Muscle layer of duodenum (tissue), 2 donors: ENCODE measurements around the gene ATP2A2.
A peak's percentile ranks its signal among the peaks of the same experiment; 100 is the strongest.
"Not testable (repeated sequence)": the region's sequence is repeated elsewhere in the genome, so short reads cannot be mapped to it uniquely, and the experiment has no call there.

Experiments
- H3K27ac ChIP-seq: one replicate; pipeline ENCODE4 v1.7.0; 2013; ENCODE audit warnings: mild to moderate bottlenecking, low read length
- H3K27me3 ChIP-seq: one replicate; pipeline ENCODE4 v1.7.0; 2013; ENCODE audit warnings: low read depth, mild to moderate bottlenecking, control low read depth, low read length
- H3K36me3 ChIP-seq, 2 donors: one replicate each; pipeline ENCODE4 v1.7.0; 2013; ENCODE audit warnings: low read length in 2 of 2, control low read depth in 1 of 2, mild to moderate bottlenecking in 1 of 2; ENCODE audit not compliant: insufficient read depth in 2 of 2, control insufficient read depth in 1 of 2
- H3K4me1 ChIP-seq, 2 donors: one replicate each; pipeline ENCODE4 v1.7.0; 2013; ENCODE audit warnings: low read length in 2 of 2, mild to moderate bottlenecking in 2 of 2, control low read depth in 1 of 2, moderate library complexity in 1 of 2; ENCODE audit not compliant: insufficient read depth in 2 of 2, control insufficient read depth in 1 of 2
- H3K4me3 ChIP-seq, 2 donors: one replicate each; pipeline ENCODE4 v1.7.0; 2013; ENCODE audit warnings: low read length in 2 of 2, low read depth in 1 of 2, mild to moderate bottlenecking in 1 of 2
- H3K9me3 ChIP-seq, 2 donors: one replicate each; pipeline ENCODE4 v1.7.0; 2013; ENCODE audit warnings: low read length in 2 of 2, control low read depth in 1 of 2, mild to moderate bottlenecking in 1 of 2; ENCODE audit not compliant: control insufficient read depth in 1 of 2
- donor health status: healthy.

Gene ATP2A2

GRCh38 chr12:110247340-110248095, 33.5 kb upstream of the ATP2A2 start:
- Histone ChIP-seq H3K27ac (peak overlapping the region; percentile 80), H3K27me3 (no peaks in the 10 kb centered on the region), H3K4me3 (no peak overlapping the region), H3K9me3 (no peaks in the 10 kb centered on the region), H3K36me3 (no peaks in the 10 kb centered on the region), H3K4me1 (peaks cover 16 to 41% of the 10 kb centered on the region in 2 donors)

GRCh38 chr12:110248096-110248447, 33.0 kb upstream of the ATP2A2 start:
- H3K9me3 ChIP-seq: no peaks in the 10 kb centered on the region
- H3K27me3 ChIP-seq: no peaks in the 10 kb centered on the region
- H3K36me3 ChIP-seq: no peaks in the 10 kb centered on the region
- H3K27ac ChIP-seq: peak overlapping the region; percentile 80
- H3K4me3 ChIP-seq: no peak overlapping the region
- peaks cover 19 to 41% of the 10 kb centered on the region in 2 donors for H3K4me1 ChIP-seq

- peak overlapping the region; percentile 72 for H3K27ac ChIP-seq
- no peaks in the 10 kb centered on the region for H3K36me3 ChIP-seq
- no peaks in the 10 kb centered on the region for H3K27me3 ChIP-seq
Measured at GRCh38 chr12:110249105-110249504, 31.9 kb upstream of the ATP2A2 start.

GRCh38 chr12:110249716-110250225, 31.3 kb upstream of the ATP2A2 start:
- no peaks in the 10 kb centered on the region for H3K27me3 ChIP-seq
- H3K4me3 ChIP-seq: no peak overlapping the region
- no peaks in the 10 kb centered on the region for H3K36me3 ChIP-seq
- H3K4me1 ChIP-seq: peaks cover 19 to 41% of the 10 kb centered on the region in 2 donors
- H3K27ac ChIP-seq: peak overlapping the region; percentile 72
- no peaks in the 10 kb centered on the region for H3K9me3 ChIP-seq

More at GRCh38 chr12:110249105-110249504, 31.9 kb upstream of the ATP2A2 start:
- Histone ChIP-seq H3K4me3 (no peak overlapping the region), H3K9me3 (no peaks in the 10 kb centered on the region), H3K4me1 (peaks cover 19 to 41% of the 10 kb centered on the region in 2 donors)

- no peak overlapping the region for H3K27ac ChIP-seq
- H3K27me3 ChIP-seq: no peaks in the 10 kb centered on the region
- H3K9me3 ChIP-seq: no peaks in the 10 kb centered on the region
- H3K36me3 ChIP-seq: no peaks in the 10 kb centered on the region
- peaks cover 15 to 38% of the 10 kb centered on the region in 2 donors for H3K4me1 ChIP-seq
- no peak overlapping the region for H3K4me3 ChIP-seq
Measured at GRCh38 chr12:110251381-110251780, 29.7 kb upstream of the ATP2A2 start.

- Histone ChIP-seq H3K36me3 (no peaks in the 10 kb centered on the region), H3K4me1 (peaks cover 10 to 25% of the 10 kb centered on the region in 2 donors), H3K27me3 (no peaks in the 10 kb centered on the region), H3K9me3 (no peaks in the 10 kb centered on the region), H3K27ac (peak overlapping the region; percentile 39), H3K4me3 (no peak overlapping the region)
Measured at GRCh38 chr12:110252716-110253115, 28.3 kb upstream of the ATP2A2 start.

- Histone ChIP-seq H3K36me3 (no peaks in the 10 kb centered on the region), H3K4me3 (no peak overlapping the region), H3K27ac (peak overlapping the region; percentile 39), H3K4me1 (peaks cover 5 to 20% of the 10 kb centered on the region in 2 donors), H3K9me3 (no peaks in the 10 kb centered on the region), H3K27me3 (no peaks in the 10 kb centered on the region)
Measured at GRCh38 chr12:110253176-110253575, 27.9 kb upstream of the ATP2A2 start.

- peaks cover 3 to 4% of the 10 kb centered on the region in 2 donors for H3K4me1 ChIP-seq
- H3K27ac ChIP-seq: no peak overlapping the region
- H3K27me3 ChIP-seq: no peaks in the 10 kb centered on the region
- H3K4me3 ChIP-seq: no peak overlapping the region
- H3K36me3 ChIP-seq: no peaks in the 10 kb centered on the region
- no peaks in the 10 kb centered on the region for H3K9me3 ChIP-seq
Measured at GRCh38 chr12:110254971-110255540, 26.0 kb upstream of the ATP2A2 start.

GRCh38 chr12:110255890-110256456, 25.1 kb upstream of the ATP2A2 start:
- H3K27ac ChIP-seq, H3K36me3 ChIP-seq, H3K27me3 ChIP-seq, H3K4me3 ChIP-seq, H3K9me3 ChIP-seq, H3K4me1 ChIP-seq: not testable (repeated sequence)

- Histone ChIP-seq H3K4me3 (no peak overlapping the region), H3K4me1 (peaks cover 0 to 3% of the 10 kb centered on the region in 2 donors), H3K36me3 (no peaks in the 10 kb centered on the region), H3K27me3 (no peaks in the 10 kb centered on the region), H3K9me3 (no peaks in the 10 kb centered on the region), H3K27ac (peak overlapping the region; percentile 31)
Measured at GRCh38 chr12:110256780-110257431, 24.1 kb upstream of the ATP2A2 start.

- Histone ChIP-seq H3K4me1 (no peaks in the 10 kb centered on the region), H3K27ac (no peak overlapping the region), H3K27me3 (no peaks in the 10 kb centered on the region), H3K9me3 (no peaks in the 10 kb centered on the region), H3K36me3 (no peaks in the 10 kb centered on the region), H3K4me3 (no peak overlapping the region)
Measured at GRCh38 chr12:110258466-110258865, 22.6 kb upstream of the ATP2A2 start.
